ENCODE measurements around the gene ENOX1.

The ENOX1 gene

GRCh38 chr13:43472980-43473379 lies 313.8 kb downstream of the ENOX1 start:
- Histone ChIP-seq H3K4me3 (ENCODE audit: low read depth in 1 of 2, low read length in 2 of 2) (no peak overlapping the region), H3K79me2 (ENCODE audit: insufficient read depth, low read length) (no peaks in the 10 kb centered on the region), H3K4me1 (ENCODE audit: insufficient read depth, low read length) (no peaks in the 10 kb centered on the region), H3K27ac (ENCODE audit: low read length) (no peak overlapping the region), H3K27me3 (ENCODE audit: insufficient read depth, low read length, poor library complexity) (no peaks in the 10 kb centered on the region), H3K9me3 (ENCODE audit: insufficient read depth, low read length, severe bottlenecking) (no peaks in the 10 kb centered on the region), H3K4me2 (ENCODE audit: insufficient read depth, low read length) (no peak overlapping the region), H3K36me3 (ENCODE audit: insufficient read depth, low read length) (no peaks in the 10 kb centered on the region), H2AFZ (ENCODE audit: low read depth, low read length) (no peak overlapping the region), H4K20me1 (ENCODE audit: insufficient read depth, low read length) (no peaks in the 10 kb centered on the region), H3K9ac (ENCODE audit: low read depth, low read length) (no peak overlapping the region)
- ATAC-seq (ENCODE audit: insufficient read depth, low read depth) (no peak), DNase-seq (no peak)
- TF ChIP-seq EZH2 (IDR thresholded peaks at IDR 0.05; ENCODE audit: borderline replicate concordance, low read depth, low read length, severe bottlenecking) = no peak
- no peak for TF ChIP-seq CTCF (IDR thresholded peaks at IDR 0.05; ENCODE audit: borderline replicate concordance, extremely low read depth, low read length, poor library complexity, severe bottlenecking)

- Histone ChIP-seq H3K27ac (ENCODE audit: low read length) (no peak overlapping the region), H3K79me2 (ENCODE audit: insufficient read depth, low read length) (no peaks in the 10 kb centered on the region), H3K4me3 (ENCODE audit: low read depth in 1 of 2, low read length in 2 of 2) (no peak overlapping the region), H3K27me3 (ENCODE audit: insufficient read depth, low read length, poor library complexity) (no peaks in the 10 kb centered on the region), H3K4me2 (ENCODE audit: insufficient read depth, low read length) (no peak overlapping the region), H3K9me3 (ENCODE audit: insufficient read depth, low read length, severe bottlenecking) (no peaks in the 10 kb centered on the region), H3K36me3 (ENCODE audit: insufficient read depth, low read length) (no peaks in the 10 kb centered on the region), H4K20me1 (ENCODE audit: insufficient read depth, low read length) (no peaks in the 10 kb centered on the region), H3K4me1 (ENCODE audit: insufficient read depth, low read length) (no peaks in the 10 kb centered on the region), H2AFZ (ENCODE audit: low read depth, low read length) (no peak overlapping the region), H3K9ac (ENCODE audit: low read depth, low read length) (no peak overlapping the region)
- ATAC-seq (ENCODE audit: insufficient read depth, low read depth) (no peak), DNase-seq (no peak)
- TF ChIP-seq CTCF (IDR thresholded peaks at IDR 0.05; ENCODE audit: borderline replicate concordance, extremely low read depth, low read length, poor library complexity, severe bottlenecking) = no peak
- no peak for TF ChIP-seq EZH2 (IDR thresholded peaks at IDR 0.05; ENCODE audit: borderline replicate concordance, low read depth, low read length, severe bottlenecking)
Observed at GRCh38 chr13:43472339-43472738, 314.4 kb downstream of the ENOX1 start.

- Histone ChIP-seq H3K4me1 (ENCODE audit: insufficient read depth, low read length) (no peaks in the 10 kb centered on the region), H3K9me3 (ENCODE audit: insufficient read depth, low read length, severe bottlenecking) (no peaks in the 10 kb centered on the region), H3K27ac (ENCODE audit: low read length) (no peak overlapping the region), H3K4me3 (ENCODE audit: low read depth in 1 of 2, low read length in 2 of 2) (no peak overlapping the region), H3K36me3 (ENCODE audit: insufficient read depth, low read length) (no peaks in the 10 kb centered on the region), H3K27me3 (ENCODE audit: insufficient read depth, low read length, poor library complexity) (no peaks in the 10 kb centered on the region), H3K79me2 (ENCODE audit: insufficient read depth, low read length) (no peaks in the 10 kb centered on the region), H4K20me1 (ENCODE audit: insufficient read depth, low read length) (no peaks in the 10 kb centered on the region), H2AFZ (ENCODE audit: low read depth, low read length) (no peak overlapping the region), H3K4me2 (ENCODE audit: insufficient read depth, low read length) (no peak overlapping the region), H3K9ac (ENCODE audit: low read depth, low read length) (no peak overlapping the region)
- ATAC-seq (ENCODE audit: insufficient read depth, low read depth) (no peak), DNase-seq (no peak)
- TF ChIP-seq CTCF (IDR thresholded peaks at IDR 0.05; ENCODE audit: borderline replicate concordance, extremely low read depth, low read length, poor library complexity, severe bottlenecking) = no peak
- no peak for TF ChIP-seq EZH2 (IDR thresholded peaks at IDR 0.05; ENCODE audit: borderline replicate concordance, low read depth, low read length, severe bottlenecking)
Observed at GRCh38 chr13:43470610-43471009, 316.2 kb downstream of the ENOX1 start.

- H3K9ac ChIP-seq (ENCODE audit: low read depth, low read length) = no peak overlapping the region
- no peaks in the 10 kb centered on the region for H3K9me3 ChIP-seq (ENCODE audit: insufficient read depth, low read length, severe bottlenecking)
- H3K27ac ChIP-seq (ENCODE audit: low read length) = no peak overlapping the region
- TF ChIP-seq EZH2 (IDR thresholded peaks at IDR 0.05; ENCODE audit: borderline replicate concordance, low read depth, low read length, severe bottlenecking) (no peak), CTCF (IDR thresholded peaks at IDR 0.05; ENCODE audit: borderline replicate concordance, extremely low read depth, low read length, poor library complexity, severe bottlenecking) (no peak)
- H3K4me2 ChIP-seq (ENCODE audit: insufficient read depth, low read length) = no peak overlapping the region
- ATAC-seq (ENCODE audit: insufficient read depth, low read depth) = no peak
- H3K36me3 ChIP-seq (ENCODE audit: insufficient read depth, low read length) = no peaks in the 10 kb centered on the region
- H2AFZ ChIP-seq (ENCODE audit: low read depth, low read length) = no peak overlapping the region
- no peaks in the 10 kb centered on the region for H3K4me1 ChIP-seq (ENCODE audit: insufficient read depth, low read length)
- H3K79me2 ChIP-seq (ENCODE audit: insufficient read depth, low read length) = no peaks in the 10 kb centered on the region
- DNase-seq = no peak
- no peak overlapping the region for H3K4me3 ChIP-seq (ENCODE audit: low read depth in 1 of 2, low read length in 2 of 2)
- H3K27me3 ChIP-seq (ENCODE audit: insufficient read depth, low read length, poor library complexity) = no peaks in the 10 kb centered on the region
- no peaks in the 10 kb centered on the region for H4K20me1 ChIP-seq (ENCODE audit: insufficient read depth, low read length)
Observed at GRCh38 chr13:43469791-43470190, 317.0 kb downstream of the ENOX1 start.
